ENCODE data around the gene DNAJC13.

GRCh38 chr3:132432639-132433038 is 15.3 kb downstream of the DNAJC13 start:
- no peak for TF ChIP-seq CTCF (conservative IDR thresholded peaks at IDR 0.05; ENCODE audit: low read depth, low read length)
- TF ChIP-seq EZH2phosphoT487 (IDR thresholded peaks at IDR 0.05; ENCODE audit: borderline replicate concordance, low read length), result no peak
